A549 treated with DMSO at 1 μM for 4 hours (cell line): ENCODE measurements around the gene LEP. TPM values are rescaled to one million over a fixed set of nuclear protein-coding genes. Genes with fewer than 3 reads are reported as not detected.

Source experiments
- total RNA-seq: library from RNA; stranded (reverse); fragments of 200-300 nt; extraction: Qiagen RNA extraction; gene quantifications from 5 replicates; pipeline ENCODE4 v1.2.3, GENCODE V29; 2022; ENCODE audit warnings: low read depth

The LEP gene
- total RNA-seq: not detected in 5 replicates

GRCh38 chr7:128240696-128241386 lies at the start of gene LEP:
LEP (plus strand) TSS chr7:128241278; CDS start chr7:128252019, 10,741 bp downstream.

Other genes starting within 250 kb of the LEP start
- not detected in 5 replicates for gene LRRC4, start 209.8 kb upstream of the LEP start, total RNA-seq
- gene RBM28, start 102.6 kb downstream of the LEP start, total RNA-seq: 58.1 to 64.3 TPM (median 59.3 TPM) in 5 replicates
- 0.19 to 0.43 TPM (median 0.37 TPM) in 5 replicates for gene PRRT4, start 120.4 kb downstream of the LEP start, total RNA-seq
- gene IMPDH1, start 168.7 kb downstream of the LEP start, total RNA-seq: 76.1 to 93.1 TPM (median 88.5 TPM) in 5 replicates
- gene HILPDA, start 214.6 kb downstream of the LEP start, total RNA-seq: 18.0 to 22.9 TPM (median 22.3 TPM) in 5 replicates
- gene METTL2B, start 235.5 kb downstream of the LEP start, total RNA-seq: 20.1 to 29.7 TPM (median 26.5 TPM) in 5 replicates